Coronary artery (tissue), 2 donors: ENCODE results near the gene TMEM86B.

Experiments
- DNase-seq: peaks from one replicate; pipeline ENCODE4 v3.0.0-alpha.2; 2017; ENCODE audit warnings: low spot score
- H3K27ac ChIP-seq, 2 donors: fragments of 200-600 bp; sonication (generic); one replicate each; pipeline ENCODE4 v1.5.1; 2016 to 2019
- H3K4me3 ChIP-seq: fragments of 200-600 bp; sonication (generic); 2 replicates; pipeline ENCODE4 v1.5.1; 2016; ENCODE audit warnings: mild to moderate bottlenecking, moderate library complexity
- TF ChIP-seq, protein P1 (sequence below): fragments of 200-600 bp; sonication (generic); IDR thresholded peaks from one replicate; pipeline ENCODE4 v1.5.1; 2019; ENCODE audit warnings: antibody characterized with exemption

Gene TMEM86B

DNA sequence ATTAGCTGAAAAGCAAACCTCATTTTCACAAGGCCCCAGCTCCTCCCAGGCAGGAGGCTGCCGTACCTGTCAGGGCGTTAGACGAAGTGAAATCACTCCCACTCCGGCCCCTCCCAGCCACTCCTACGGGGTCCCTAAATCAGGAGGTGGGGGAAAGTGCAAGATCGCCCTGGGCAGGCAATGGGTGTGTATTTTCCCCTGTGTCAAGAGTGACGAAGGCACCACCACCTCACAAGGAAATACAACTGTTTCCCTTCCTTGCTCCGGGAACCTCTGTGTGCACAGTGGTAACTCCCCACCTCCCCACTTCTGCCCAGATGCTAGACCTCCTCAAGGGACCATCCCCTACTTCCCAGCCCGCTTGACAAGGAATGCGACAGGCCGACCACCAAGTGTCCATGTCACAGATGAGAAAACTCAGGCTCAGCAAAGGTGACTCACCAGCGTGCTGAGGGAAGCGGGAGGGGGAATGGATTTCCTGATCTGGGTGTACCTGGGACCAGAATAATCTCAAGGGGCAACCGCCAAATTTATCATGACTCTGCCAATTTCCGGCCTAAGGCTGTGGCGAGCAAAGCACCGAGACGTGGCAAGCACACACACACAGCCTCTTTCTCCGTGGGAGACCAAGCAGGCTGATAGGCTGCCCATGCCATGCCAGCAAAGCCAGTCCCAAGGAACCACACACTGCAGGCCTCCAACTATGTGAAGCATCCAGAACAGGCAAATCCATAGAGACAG lies 22.9 kb upstream of the TMEM86B start:
- Histone ChIP-seq H3K4me3 (no peak overlapping the region), H3K27ac (peak overlapping the region in 1 of 2 donors; percentile 31)
- TF ChIP-seq, protein P1, sequence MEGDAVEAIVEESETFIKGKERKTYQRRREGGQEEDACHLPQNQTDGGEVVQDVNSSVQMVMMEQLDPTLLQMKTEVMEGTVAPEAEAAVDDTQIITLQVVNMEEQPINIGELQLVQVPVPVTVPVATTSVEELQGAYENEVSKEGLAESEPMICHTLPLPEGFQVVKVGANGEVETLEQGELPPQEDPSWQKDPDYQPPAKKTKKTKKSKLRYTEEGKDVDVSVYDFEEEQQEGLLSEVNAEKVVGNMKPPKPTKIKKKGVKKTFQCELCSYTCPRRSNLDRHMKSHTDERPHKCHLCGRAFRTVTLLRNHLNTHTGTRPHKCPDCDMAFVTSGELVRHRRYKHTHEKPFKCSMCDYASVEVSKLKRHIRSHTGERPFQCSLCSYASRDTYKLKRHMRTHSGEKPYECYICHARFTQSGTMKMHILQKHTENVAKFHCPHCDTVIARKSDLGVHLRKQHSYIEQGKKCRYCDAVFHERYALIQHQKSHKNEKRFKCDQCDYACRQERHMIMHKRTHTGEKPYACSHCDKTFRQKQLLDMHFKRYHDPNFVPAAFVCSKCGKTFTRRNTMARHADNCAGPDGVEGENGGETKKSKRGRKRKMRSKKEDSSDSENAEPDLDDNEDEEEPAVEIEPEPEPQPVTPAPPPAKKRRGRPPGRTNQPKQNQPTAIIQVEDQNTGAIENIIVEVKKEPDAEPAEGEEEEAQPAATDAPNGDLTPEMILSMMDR, result no peak
- DNase-seq, result no peak

GRCh38 chr19:55250262-55251036 lies 21.9 kb upstream of the TMEM86B start:
- no peak for DNase-seq
- no peak overlapping the region for H3K4me3 ChIP-seq
- no peak overlapping the region for H3K27ac ChIP-seq
- TF ChIP-seq, protein P1, result no peak

GRCh38 chr19:55249841-55250240 lies 21.3 kb upstream of the TMEM86B start:
- Histone ChIP-seq H3K27ac (no peak overlapping the region), H3K4me3 (no peak overlapping the region)
- TF ChIP-seq, protein P1, result no peak
- DNase-seq, result no peak

- Histone ChIP-seq H3K27ac (no peak overlapping the region), H3K4me3 (no peak overlapping the region)
- TF ChIP-seq, protein P1, result no peak
- no peak for DNase-seq
Measured at GRCh38 chr19:55248704-55249103, 20.1 kb upstream of the TMEM86B start.

DNA sequence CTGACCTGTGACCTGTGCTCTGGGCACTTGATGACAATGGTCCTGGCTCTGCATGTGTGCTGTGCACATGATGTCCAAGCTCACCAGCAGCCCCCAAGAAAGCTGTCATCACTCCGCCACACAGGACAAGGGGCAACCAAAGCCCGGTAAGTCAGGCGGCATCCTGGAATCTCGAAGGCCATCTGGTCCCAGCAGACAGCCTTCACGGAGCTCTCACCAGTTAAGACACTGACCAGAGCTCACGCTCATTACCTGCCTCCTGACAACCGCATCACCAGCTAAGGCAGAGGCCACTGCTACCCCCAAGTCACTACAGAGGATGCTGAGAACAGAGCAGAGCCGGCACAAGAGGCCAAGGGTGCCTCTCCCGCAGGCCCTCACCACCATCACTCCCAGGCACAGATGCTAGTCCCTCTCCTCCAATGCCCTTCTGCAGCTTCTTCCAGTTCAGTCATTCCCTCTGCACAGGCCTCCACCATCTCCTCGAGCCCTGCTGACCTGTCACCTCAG lies 19.7 kb upstream of the TMEM86B start:
- TF ChIP-seq, protein P1, result no peak
- no peak for DNase-seq
- no peak overlapping the region for H3K4me3 ChIP-seq
- peak overlapping the region in 1 of 2 donors; percentile 3 for H3K27ac ChIP-seq

GRCh38 chr19:55247621-55248099 lies 19.1 kb upstream of the TMEM86B start:
- no peak for DNase-seq
- TF ChIP-seq, protein P1, result no peak
- H3K4me3 ChIP-seq, result no peak overlapping the region
- H3K27ac ChIP-seq, result peak overlapping the region in 1 of 2 donors; percentile 3
